ENCODE measurements around the gene RAPGEF2.
"Not testable (repeated sequence)": the region's sequence is repeated elsewhere in the genome, so short reads cannot be mapped to it uniquely, and the experiment has no call there.

RAPGEF2 gene

GRCh38 chr4:159102622-159103383 lies at the start of gene RAPGEF2:
Gene RAPGEF2, plus strand, starts transcription at chr4:159103079. Its CDS starts 1,084 bp downstream, at chr4:159104163.
- DNase-seq (ENCODE audit: low spot score): peak; percentile 95

GRCh38 chr4:159055833-159056232 lies 47.0 kb upstream of the RAPGEF2 start:
- no peak for DNase-seq (ENCODE audit: low spot score)

GRCh38 chr4:159060161-159060560 lies 42.7 kb upstream of the RAPGEF2 start:
- DNase-seq (ENCODE audit: low spot score): no peak

- DNase-seq (ENCODE audit: low spot score): no peak
Measured at GRCh38 chr4:159062381-159062780, 40.5 kb upstream of the RAPGEF2 start.

GRCh38 chr4:159065513-159066240 lies 37.2 kb upstream of the RAPGEF2 start:
- DNase-seq (ENCODE audit: low spot score): no peak

GRCh38 chr4:159068139-159068538 lies 34.7 kb upstream of the RAPGEF2 start:
- DNase-seq (ENCODE audit: low spot score): not testable (repeated sequence)

GRCh38 chr4:159069922-159070321 lies 33.0 kb upstream of the RAPGEF2 start:
- no peak for DNase-seq (ENCODE audit: low spot score)

- no peak for DNase-seq (ENCODE audit: low spot score)
Measured at GRCh38 chr4:159070742-159071141, 32.1 kb upstream of the RAPGEF2 start.

- no peak for DNase-seq (ENCODE audit: low spot score)
Measured at GRCh38 chr4:159071178-159071968, 31.5 kb upstream of the RAPGEF2 start.

GRCh38 chr4:159071969-159072765 lies 30.7 kb upstream of the RAPGEF2 start:
- DNase-seq (ENCODE audit: low spot score): no peak

- DNase-seq (ENCODE audit: low spot score): no peak
Measured at GRCh38 chr4:159075531-159075932, 27.3 kb upstream of the RAPGEF2 start.

GRCh38 chr4:159077018-159077417 lies 25.9 kb upstream of the RAPGEF2 start:
- not testable (repeated sequence) for DNase-seq (ENCODE audit: low spot score)

- no peak for DNase-seq (ENCODE audit: low spot score)
Measured at GRCh38 chr4:159077702-159078495, 25.0 kb upstream of the RAPGEF2 start.

GRCh38 chr4:159079074-159079473 lies 23.8 kb upstream of the RAPGEF2 start:
- no peak for DNase-seq (ENCODE audit: low spot score)

- no peak for DNase-seq (ENCODE audit: low spot score)
Measured at GRCh38 chr4:159086606-159087005, 16.3 kb upstream of the RAPGEF2 start.

GRCh38 chr4:159090255-159090654 lies 12.6 kb upstream of the RAPGEF2 start:
- no peak for DNase-seq (ENCODE audit: low spot score)

GRCh38 chr4:159094156-159094555 lies 8.7 kb upstream of the RAPGEF2 start:
- DNase-seq (ENCODE audit: low spot score): not testable (repeated sequence)

- DNase-seq (ENCODE audit: low spot score): no peak
Measured at GRCh38 chr4:159096434-159096833, 6.4 kb upstream of the RAPGEF2 start.

- no peak for DNase-seq (ENCODE audit: low spot score)
Measured at GRCh38 chr4:159097144-159097543, 5.7 kb upstream of the RAPGEF2 start.

GRCh38 chr4:159097785-159098184 lies 5.1 kb upstream of the RAPGEF2 start:
- DNase-seq (ENCODE audit: low spot score): no peak
